Coronary artery (tissue), 2 donors: Measurements from ENCODE around the gene NCOA7.
"Not testable (repeated sequence)": the region's sequence is repeated elsewhere in the genome, so short reads cannot be mapped to it uniquely, and the experiment has no call there.

Experiments
- DNase-seq: peaks from one replicate; pipeline ENCODE4 v3.0.0-alpha.2; 2017; ENCODE audit warnings: low spot score
- H3K27ac ChIP-seq, 2 donors: fragments of 200-600 bp; sonication (generic); one replicate each; pipeline ENCODE4 v1.5.1; 2016 to 2019
- H3K4me3 ChIP-seq: fragments of 200-600 bp; sonication (generic); 2 replicates; pipeline ENCODE4 v1.5.1; 2016; ENCODE audit warnings: mild to moderate bottlenecking, moderate library complexity
- CTCF ChIP-seq: fragments of 200-600 bp; sonication (generic); IDR thresholded peaks from one replicate; pipeline ENCODE4 v1.5.1; 2019; ENCODE audit warnings: antibody characterized with exemption

Gene NCOA7

DNA sequence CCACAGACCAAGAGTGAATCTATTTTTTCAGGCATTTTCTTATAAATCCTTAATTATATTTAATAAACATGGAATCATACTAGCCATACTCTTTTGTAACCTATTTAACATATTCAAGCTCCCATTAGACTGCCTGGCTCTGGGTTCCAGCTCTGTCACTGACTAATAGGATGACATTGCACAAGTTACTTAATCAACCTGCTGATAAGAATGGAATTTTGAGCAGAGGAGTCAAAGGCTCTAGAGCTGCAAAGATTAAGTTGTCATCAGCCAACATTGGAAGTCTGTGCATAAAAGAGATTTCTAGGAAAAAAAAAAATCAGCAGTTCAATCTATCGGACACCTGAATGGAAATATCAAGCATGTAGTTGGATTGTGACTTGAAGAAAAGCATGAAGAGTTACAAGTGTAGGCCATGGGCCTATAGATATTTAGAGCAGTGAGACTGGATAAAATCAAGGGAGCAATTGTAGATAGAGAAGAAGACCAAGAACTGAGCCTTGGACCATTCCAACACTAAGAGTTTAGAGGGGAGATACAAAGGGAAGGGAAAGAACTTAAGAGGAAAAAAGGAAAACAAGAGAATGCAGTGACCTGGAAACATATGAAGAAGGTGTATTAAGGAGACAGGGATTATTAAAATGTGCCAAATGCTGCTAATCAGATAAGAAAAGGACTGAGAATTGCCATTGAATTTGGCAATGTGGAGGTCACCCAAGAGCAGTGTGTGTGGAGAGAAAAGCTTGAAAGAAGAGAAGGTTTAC lies 154.8 kb downstream of the NCOA7 start:
- TF ChIP-seq CTCF = no peak
- Histone ChIP-seq H3K4me3 (no peak overlapping the region), H3K27ac (peak overlapping the region; percentile 10 to 73)
- DNase-seq = no peak

DNA sequence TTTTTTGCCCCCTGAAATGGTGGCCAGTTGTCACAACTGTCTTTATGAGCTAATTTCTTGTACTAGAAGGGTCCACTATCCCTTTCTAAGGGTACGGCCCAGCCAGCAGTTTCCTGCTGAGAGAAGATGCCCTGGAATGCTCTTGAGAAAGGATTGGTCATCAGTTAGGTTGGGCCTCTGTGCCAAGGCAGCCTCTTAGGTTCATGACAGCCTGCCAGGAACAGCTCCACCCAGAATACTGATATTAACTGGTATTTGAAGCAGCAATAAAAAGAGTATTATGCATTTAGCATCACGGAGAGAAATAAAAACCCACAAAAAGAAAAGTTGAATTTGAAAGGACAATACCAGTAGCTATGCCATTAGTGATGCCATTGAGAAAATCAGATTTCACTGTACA lies 156.9 kb downstream of the NCOA7 start:
- Histone ChIP-seq H3K27ac (peak overlapping the region in 1 of 2 donors; percentile 7), H3K4me3 (no peak overlapping the region)
- TF ChIP-seq CTCF = no peak
- DNase-seq = no peak

GRCh38 chr6:125948455-125948854 lies 157.7 kb downstream of the NCOA7 start:
- no peak for DNase-seq
- no peak for TF ChIP-seq CTCF
- no peak overlapping the region for H3K27ac ChIP-seq
- H3K4me3 ChIP-seq = no peak overlapping the region

GRCh38 chr6:125949069-125949468 lies 158.3 kb downstream of the NCOA7 start:
- DNase-seq = no peak
- Histone ChIP-seq H3K4me3 (no peak overlapping the region), H3K27ac (no peak overlapping the region)
- no peak for TF ChIP-seq CTCF

GRCh38 chr6:125950293-125950692 lies 159.5 kb downstream of the NCOA7 start:
- no peak for DNase-seq

GRCh38 chr6:125950716-125951115 lies 160.0 kb downstream of the NCOA7 start:
- DNase-seq, H3K27ac ChIP-seq, H3K4me3 ChIP-seq: not testable (repeated sequence)

More at GRCh38 chr6:125950293-125950692, 159.5 kb downstream of the NCOA7 start:
- no peak for TF ChIP-seq CTCF
- H3K27ac ChIP-seq = no peak overlapping the region
- no peak overlapping the region for H3K4me3 ChIP-seq

- TF ChIP-seq CTCF = no peak
- Histone ChIP-seq H3K4me3 (no peak overlapping the region), H3K27ac (no peak overlapping the region)
- no peak for DNase-seq
Measured at GRCh38 chr6:125951323-125951722, 160.6 kb downstream of the NCOA7 start.
